GM19395 (cell line): ENCODE results near the gene B3GALT2.

Experiments used
- ATAC-seq: cut with Tn5 transposase; IDR thresholded peaks from one replicate; pipeline ENCODE4 v1.9.1; 2021; ENCODE audit warnings: mild to moderate bottlenecking, moderate library complexity; ENCODE audit not compliant: unreplicated experiment

B3GALT2 gene

DNA sequence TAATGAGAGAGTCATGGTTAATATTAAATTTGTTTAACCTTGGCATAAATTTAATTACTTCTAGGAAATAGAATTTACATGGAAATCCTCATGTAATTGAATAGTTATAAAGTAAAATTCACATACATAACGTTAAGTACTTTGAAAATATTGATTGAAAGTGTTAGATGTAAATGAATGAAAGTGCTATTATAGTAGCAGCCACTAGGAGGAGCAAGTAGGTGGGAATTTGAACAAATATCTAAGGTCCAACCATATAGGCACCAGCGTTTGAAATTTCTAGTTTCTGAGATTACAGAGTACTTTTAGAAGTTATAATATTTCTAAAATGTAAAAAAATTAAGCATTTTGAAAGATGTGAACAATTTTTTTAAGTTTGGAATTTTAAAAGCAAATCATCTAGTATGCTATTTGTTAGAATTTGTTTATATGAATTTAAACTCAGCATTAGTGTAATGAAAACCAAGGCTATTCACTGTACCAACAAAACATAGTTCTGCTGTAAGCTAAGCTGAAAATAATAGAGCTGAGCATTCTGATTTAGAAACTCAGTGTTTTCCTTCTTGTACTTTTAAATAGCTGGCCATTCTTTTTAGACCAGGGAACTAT lies 3.3 kb downstream of the B3GALT2 start:
- peak; percentile 81 for ATAC-seq

DNA sequence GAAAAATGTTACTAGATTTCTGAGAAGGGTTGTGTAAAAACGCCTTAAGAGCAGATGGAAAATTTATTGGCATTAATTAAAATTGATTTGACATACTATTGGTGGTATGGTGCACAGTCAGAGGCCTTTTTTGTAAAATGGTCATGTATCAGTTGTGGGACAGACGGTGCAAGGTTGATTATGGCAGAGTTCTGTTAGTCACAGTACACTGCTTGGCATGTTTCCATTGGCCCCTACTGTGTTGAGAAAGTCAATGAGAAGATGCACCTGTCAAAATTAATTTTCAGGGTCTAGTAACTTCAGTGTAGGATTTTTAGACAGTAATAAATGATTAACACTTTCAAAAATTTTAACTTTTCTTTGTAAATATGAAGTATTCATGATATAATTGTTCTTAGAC lies 4.4 kb downstream of the B3GALT2 start:
- no peak for ATAC-seq

DNA sequence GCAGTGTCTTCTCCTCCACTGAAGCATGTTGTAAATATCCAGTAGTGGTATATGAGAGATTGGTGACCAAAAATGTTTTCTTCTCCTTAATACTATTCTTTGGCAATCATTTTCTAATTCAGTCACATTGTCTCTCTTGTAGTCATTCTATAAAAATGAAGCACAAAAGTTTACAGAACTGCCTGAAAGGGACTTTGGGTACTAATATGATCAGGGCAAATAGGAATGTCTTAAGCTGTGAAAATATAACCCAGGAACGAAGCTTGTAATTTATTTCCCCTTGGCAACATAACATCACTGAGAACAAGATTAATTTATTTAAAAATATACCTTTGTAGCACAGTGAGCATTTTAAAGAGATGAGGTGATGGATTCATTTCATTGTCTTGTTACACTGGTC lies 4.9 kb downstream of the B3GALT2 start:
- ATAC-seq: no peak

DNA sequence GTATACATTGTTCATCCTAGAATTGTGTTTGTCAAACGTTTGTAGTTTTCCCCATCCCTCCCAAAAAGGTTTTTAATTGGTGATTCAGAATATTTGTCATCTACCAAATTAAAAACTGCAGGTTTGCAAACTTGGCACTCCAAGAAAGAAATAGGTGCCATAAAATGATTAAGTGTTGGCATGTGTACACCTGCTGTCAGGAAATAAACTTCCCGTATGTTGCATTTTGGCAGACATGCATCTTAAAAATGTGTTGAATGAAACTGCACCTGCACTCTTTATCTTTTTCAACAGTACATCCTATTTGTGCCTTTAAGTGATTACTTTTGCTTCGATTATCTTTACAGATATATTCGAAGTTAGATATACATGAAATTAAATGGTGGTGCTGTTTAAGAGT lies 7.3 kb downstream of the B3GALT2 start:
- ATAC-seq: no peak

DNA sequence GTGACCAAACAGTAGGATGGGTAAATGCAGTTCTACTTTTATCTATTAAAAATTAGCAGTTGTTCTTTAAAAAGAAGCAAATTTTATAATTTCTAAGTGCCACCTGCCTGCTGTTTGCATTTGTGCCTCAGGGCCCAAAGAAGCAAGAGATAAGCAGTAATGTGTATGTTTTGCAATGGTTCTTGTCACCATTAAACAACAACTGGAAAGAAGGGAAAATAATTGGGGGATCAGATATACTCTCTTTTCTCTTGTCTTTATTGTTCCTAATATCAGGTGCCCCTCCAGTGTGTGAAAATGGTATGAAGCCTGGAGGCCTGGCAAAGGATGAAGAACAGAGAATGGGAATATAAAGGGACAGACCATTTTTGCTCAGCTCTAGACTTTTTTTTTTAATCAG lies 9.6 kb downstream of the B3GALT2 start:
- ATAC-seq: no peak

DNA sequence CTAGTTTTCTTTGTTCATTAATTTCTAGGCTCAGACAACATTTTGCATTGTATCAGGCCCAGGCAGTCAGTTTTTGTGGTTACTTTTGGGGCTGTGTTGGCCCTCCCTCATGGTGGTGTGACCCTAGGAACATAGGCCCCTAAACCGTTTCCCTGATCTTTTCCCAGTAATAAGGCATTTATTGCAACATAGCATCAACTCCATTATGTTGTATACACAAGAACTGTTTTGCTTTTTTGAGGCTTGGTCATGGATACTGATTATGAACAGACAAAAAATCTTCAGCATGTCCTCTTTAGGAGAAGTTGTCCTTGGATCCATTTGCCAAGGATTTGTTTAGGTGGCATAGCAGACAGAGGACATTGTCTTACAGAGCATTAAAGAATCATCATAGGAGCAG lies 10.3 kb downstream of the B3GALT2 start:
- no peak for ATAC-seq

DNA sequence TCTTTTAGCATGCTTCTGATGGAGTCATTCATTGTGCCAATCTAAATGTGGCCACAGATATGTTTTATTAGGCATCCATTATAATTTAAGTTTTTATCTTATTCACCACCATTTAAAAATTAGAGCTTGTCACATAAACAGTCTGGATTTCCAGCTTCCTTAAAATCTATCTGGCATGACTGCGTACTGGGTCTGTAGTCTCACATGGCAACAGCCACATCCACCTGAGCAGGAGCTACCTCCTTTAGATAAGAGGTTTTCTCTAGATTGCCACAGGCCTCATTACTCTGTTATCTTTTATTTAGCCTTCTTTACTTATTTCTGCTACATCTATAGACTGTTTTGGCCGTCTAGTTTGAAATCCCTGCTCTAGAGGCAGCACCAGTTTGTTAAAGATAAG lies 29.1 kb downstream of the B3GALT2 start:
- no peak for ATAC-seq

DNA sequence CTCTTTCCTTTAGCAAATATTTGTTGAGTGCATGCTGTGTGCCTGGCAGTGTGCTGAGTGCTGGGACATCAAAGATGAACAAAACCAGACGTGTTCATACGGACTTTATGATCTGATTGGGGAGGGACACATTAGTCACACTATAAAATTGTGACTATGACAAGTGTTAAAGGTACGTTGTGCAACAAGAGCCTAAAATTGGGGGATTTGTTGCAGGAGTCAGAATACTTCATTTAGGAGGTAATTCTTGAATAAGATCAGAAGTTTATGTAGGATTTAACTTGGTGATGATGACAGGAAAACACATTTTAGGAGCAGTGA lies 29.6 kb downstream of the B3GALT2 start:
- no peak for ATAC-seq

DNA sequence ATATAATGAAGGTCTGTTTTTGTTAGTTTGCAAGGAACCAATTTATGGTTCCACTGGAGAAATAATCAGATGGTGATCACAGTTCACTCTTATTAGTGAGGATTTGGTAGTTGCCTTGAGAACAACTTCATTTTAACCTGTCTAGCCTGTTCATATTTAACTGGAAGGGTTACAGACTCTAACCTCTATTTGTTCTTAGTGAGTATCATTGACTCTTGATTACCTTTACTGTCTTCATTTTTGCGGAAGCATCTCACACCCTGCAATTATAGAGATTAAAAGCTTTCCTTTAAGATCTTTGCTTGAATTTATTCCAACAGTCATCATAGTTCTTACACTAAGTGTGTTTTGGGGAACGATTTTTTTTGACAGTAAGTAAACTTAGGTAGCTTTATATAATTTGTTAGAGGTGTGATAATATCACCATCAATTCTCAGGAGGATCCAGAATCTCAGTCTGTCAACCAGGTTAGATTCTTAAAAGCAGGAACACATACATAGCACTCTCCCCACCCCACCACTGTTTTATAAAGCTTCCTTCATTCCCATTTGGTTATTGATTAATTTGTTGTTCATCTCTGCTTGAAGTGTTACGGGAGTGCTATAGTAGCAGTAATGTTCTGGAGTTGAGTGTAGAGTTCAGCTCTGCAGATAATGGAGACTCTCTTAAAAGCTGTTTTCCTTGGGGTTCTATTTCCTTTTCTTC lies 30.1 kb downstream of the B3GALT2 start:
- no peak for ATAC-seq

DNA sequence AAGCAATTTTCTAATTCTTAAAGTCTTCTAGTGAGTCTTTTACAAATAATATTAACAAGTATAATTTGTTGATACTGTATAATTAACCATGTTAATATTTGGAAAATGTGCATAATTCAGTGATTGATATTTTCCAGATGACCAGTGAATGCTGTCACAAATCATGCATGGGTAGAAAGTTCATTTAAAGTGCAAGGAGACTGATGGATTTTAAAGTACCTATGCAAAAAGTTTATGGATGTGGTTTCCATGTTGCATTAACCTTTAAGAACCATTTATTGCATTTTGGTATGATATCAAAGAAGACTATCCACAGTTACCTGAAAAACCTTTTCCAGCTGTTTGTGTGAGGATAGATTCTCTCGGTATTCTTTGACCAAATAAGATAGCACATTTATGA lies 41.4 kb downstream of the B3GALT2 start:
- ATAC-seq: no peak

DNA sequence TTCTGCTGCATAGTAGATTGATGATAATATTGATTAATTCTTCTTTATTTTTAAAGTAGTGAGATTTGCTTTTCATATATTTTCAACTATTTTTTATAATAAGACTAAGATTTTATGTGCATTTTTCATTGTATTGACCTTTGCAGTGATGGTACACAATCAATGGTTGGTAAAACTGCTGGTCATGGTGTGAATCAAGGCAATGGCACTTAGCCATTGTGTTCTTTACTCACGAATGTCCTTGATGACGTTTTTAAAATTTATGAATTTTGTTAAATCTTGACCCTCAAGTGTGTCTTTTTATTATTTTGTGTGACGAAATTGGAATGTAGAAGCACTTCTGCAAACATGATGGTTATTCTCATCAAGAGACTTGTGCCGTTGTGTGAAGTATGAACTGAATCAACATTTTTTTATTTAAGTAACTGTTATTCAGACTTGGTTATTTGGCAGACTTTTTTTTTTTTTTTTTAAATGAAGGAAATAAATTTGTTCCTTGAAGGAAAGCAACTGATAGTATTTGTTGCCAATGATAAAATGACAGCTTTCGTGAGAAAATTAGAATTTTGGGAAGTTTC lies 42.0 kb downstream of the B3GALT2 start:
- ATAC-seq: no peak

DNA sequence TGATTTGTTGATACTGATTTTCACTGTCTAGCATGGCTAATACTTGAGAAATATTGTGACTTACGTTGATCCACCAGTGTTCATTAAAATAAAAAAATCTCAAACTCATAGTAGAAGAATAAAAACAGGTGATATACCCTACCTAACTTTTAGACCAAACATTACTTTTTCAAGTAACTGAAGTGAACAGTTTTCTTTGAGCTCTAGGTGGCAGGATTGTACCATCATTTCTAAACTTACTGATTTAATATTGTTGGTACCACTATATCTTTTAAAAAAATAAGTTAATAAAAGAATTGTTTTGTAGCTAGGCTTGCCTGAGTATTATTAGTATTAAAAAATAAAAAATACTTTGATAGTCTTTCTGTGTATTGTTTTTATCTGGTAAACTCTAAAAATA lies 43.1 kb downstream of the B3GALT2 start:
- ATAC-seq: no peak

DNA sequence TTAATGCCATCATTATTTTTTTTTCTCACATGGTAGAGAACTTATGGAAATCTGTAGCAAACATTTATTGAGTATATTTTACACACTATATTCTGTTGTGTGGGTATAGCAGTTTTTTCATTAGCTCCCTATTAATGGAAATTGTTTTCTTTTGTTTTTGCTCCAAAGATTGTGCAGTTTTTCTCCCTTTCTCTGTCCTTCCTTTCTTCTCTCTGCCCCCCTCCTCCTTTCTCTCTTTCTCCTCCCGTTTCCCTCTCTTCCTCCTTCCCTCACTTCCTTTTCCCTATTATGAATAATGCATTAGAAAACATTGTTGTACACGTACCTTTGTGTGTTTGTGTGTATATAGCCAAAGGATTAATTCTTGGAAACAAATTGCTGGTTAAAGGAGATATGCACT lies 44.0 kb downstream of the B3GALT2 start:
- no peak for ATAC-seq

DNA sequence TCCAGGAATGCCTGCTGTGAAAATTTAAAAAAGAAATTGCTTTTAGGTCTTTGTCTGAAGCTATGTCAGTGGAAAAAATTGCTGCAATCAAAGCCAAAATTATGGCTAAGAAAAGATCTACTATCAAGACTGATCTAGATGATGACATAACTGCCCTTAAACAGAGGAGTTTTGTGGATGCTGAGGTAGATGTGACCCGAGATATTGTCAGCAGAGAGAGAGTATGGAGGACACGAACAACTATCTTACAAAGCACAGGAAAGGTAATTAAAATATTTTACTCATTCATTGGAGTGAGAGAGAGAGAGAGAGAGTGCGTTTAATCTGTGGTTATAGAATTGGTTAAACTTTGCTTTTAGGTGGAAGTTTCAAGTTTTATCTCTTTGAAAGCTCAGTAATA lies 44.6 kb downstream of the B3GALT2 start:
- no peak for ATAC-seq

DNA sequence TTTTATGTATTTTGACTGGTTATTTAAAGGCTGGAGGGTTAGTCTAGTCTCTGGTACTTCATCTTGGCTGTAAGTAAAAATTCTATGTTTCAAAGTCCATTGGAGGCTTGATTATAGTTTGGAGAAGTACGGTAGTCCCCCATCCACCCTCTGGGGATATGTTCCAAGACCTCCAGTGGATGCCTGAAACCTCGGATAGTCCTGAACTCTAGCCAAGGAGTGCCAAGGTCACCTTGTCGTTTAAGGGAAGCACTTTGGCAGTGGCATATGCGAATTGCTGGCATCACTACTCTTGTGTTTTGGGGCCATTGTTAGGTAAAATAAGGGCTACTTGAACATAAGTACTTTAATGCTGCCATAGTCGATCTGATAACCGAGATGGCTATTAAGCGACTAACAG lies 46.2 kb downstream of the B3GALT2 start:
- ATAC-seq: no peak

DNA sequence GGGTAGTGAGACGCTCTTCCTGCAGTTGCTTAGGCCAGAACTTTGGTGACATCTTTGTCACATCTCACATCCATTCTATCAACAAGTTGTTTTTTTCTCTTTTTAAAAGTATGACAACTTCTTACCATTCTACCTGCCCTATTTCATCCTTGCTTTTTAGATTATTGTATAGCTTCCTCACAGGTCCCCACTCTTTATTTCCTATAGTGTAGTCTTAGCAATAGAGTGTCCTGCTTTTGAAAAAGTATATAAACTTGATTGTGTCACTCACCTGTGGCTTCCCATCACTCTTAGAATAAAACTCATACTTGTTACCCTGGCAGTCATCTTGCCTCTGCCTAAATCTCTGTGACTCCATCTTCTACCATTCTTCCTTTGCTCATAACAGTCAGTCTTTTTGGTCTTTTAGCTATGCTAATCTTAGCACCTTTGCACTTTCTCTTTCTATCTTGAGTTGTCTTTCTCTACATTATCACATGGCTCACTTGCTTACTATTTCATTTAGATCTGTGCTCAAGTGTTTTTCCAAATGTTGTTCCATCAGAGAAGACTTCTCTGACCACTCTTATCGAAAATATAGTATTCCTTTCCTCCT lies 55.0 kb downstream of the B3GALT2 start:
- no peak for ATAC-seq
